Epidermal melanocyte (primary cell): ENCODE results near the gene SGK1.
"Not testable (repeated sequence)": the region's sequence is repeated elsewhere in the genome, so short reads cannot be mapped to it uniquely, and the experiment has no call there.

Source experiments
- DNase-seq: peaks from one replicate; pipeline ENCODE4 v3.0.0; 2011; ENCODE audit warnings: low spot score; ENCODE audit not compliant: insufficient read length

SGK1 gene

GRCh38 chr6:134223796-134224420 lies 94.0 kb downstream of the SGK1 start:
- no peak for DNase-seq

- no peak for DNase-seq
Observed at GRCh38 chr6:134221250-134221649, 96.7 kb downstream of the SGK1 start.

- DNase-seq: no peak
Observed at GRCh38 chr6:134217798-134218140, 100.1 kb downstream of the SGK1 start.

GRCh38 chr6:134217105-134217797 lies 100.7 kb downstream of the SGK1 start:
- DNase-seq: no peak

- DNase-seq: no peak
Observed at GRCh38 chr6:134216301-134217010, 101.5 kb downstream of the SGK1 start.

GRCh38 chr6:134213410-134213809 lies 104.5 kb downstream of the SGK1 start:
- DNase-seq: not testable (repeated sequence)

- DNase-seq: no peak
Observed at GRCh38 chr6:134211297-134211696, 106.6 kb downstream of the SGK1 start.

- DNase-seq: no peak
Observed at GRCh38 chr6:134207421-134207820, 110.5 kb downstream of the SGK1 start.

- no peak for DNase-seq
Observed at GRCh38 chr6:134205366-134205765, 112.5 kb downstream of the SGK1 start.

GRCh38 chr6:134204759-134205158 lies 113.2 kb downstream of the SGK1 start:
- not testable (repeated sequence) for DNase-seq

GRCh38 chr6:134204031-134204430 lies 113.9 kb downstream of the SGK1 start:
- no peak for DNase-seq

GRCh38 chr6:134201716-134202115 lies 116.2 kb downstream of the SGK1 start:
- DNase-seq: no peak

- DNase-seq: no peak
Observed at GRCh38 chr6:134199848-134200606, 117.9 kb downstream of the SGK1 start.

GRCh38 chr6:134198093-134198492 lies 119.8 kb downstream of the SGK1 start:
- DNase-seq: no peak

- DNase-seq: not testable (repeated sequence)
Observed at GRCh38 chr6:134197685-134198084, 120.2 kb downstream of the SGK1 start.

- no peak for DNase-seq
Observed at GRCh38 chr6:134196568-134197193, 121.2 kb downstream of the SGK1 start.

GRCh38 chr6:134195985-134196384 lies 121.9 kb downstream of the SGK1 start:
- DNase-seq: no peak

GRCh38 chr6:134195164-134195906 lies 122.6 kb downstream of the SGK1 start:
- DNase-seq: no peak

- no peak for DNase-seq
Observed at GRCh38 chr6:134193536-134194498, 124.1 kb downstream of the SGK1 start.

- DNase-seq: not testable (repeated sequence)
Observed at GRCh38 chr6:134192609-134193008, 125.3 kb downstream of the SGK1 start.
